Body of pancreas (tissue), 4 donors: ENCODE results near the gene PWWP2B.

Source experiments
- CTCF ChIP-seq, 7 experiments: fragments of 450-650 bp in 4 of 7; fragments of 200-600 bp in 3 of 7; sonication (generic) in 3 of 7; IDR thresholded peaks; one replicate each; pipeline ENCODE4 v1.5.1; 2016 to 2019; ENCODE audit warnings: antibody characterized with exemption in 7 of 7
- POLR2A ChIP-seq, 3 donors: fragments of 450-650 bp; IDR thresholded peaks; one replicate each; pipeline ENCODE4 v1.6.1; 2016; ENCODE audit warnings: antibody characterized with exemption in 3 of 3, mild to moderate bottlenecking in 2 of 3

GRCh38 chr10:132455986-132456847, 59.2 kb downstream of the PWWP2B start:
- TF ChIP-seq CTCF (IDR thresholded peaks at IDR 0.05) (no peak), POLR2A (IDR thresholded peaks at IDR 0.05) (no peak)
